ENCODE data around the gene THOP1.
"Not testable (repeated sequence)": the region's sequence is repeated elsewhere in the genome, so short reads cannot be mapped to it uniquely, and the experiment has no call there.

Gene THOP1

GRCh38 chr19:2782936-2783780, 2.1 kb upstream of the THOP1 start, which contains the start of gene SGTA:
TSS of gene SGTA (minus strand) at chr19:2783273. CDS start at chr19:2769068, 14,205 bp downstream.
- DNase-seq = peak; percentile 95 to 96

- DNase-seq = no peak
Observed at GRCh38 chr19:2783781-2784145, 1.5 kb upstream of the THOP1 start.

GRCh38 chr19:2787115-2787514, 1.8 kb downstream of the THOP1 start:
- DNase-seq = no peak

DNA sequence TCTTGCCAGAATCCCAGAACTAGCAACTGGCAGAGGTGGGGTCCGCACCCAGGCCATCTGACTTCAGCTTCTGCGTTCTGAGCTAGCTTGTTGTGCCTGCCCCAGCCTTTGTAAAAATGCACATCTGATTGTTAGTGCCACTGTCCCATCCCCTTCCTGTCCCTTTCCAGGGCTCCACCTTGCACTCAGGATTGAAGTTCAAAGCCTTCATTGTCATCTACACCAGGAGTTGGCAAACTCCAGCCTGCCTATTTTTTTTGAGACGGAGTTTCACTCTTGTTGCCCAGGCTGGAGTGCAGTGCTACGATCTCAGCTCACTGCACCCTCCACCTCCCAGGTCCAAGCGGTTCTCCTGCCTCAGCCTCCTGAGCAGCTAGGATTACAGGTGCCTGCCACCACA, 2.9 kb downstream of the THOP1 start:
- no peak for DNase-seq

GRCh38 chr19:2790194-2790556, 4.9 kb downstream of the THOP1 start:
- DNase-seq = no peak

DNA sequence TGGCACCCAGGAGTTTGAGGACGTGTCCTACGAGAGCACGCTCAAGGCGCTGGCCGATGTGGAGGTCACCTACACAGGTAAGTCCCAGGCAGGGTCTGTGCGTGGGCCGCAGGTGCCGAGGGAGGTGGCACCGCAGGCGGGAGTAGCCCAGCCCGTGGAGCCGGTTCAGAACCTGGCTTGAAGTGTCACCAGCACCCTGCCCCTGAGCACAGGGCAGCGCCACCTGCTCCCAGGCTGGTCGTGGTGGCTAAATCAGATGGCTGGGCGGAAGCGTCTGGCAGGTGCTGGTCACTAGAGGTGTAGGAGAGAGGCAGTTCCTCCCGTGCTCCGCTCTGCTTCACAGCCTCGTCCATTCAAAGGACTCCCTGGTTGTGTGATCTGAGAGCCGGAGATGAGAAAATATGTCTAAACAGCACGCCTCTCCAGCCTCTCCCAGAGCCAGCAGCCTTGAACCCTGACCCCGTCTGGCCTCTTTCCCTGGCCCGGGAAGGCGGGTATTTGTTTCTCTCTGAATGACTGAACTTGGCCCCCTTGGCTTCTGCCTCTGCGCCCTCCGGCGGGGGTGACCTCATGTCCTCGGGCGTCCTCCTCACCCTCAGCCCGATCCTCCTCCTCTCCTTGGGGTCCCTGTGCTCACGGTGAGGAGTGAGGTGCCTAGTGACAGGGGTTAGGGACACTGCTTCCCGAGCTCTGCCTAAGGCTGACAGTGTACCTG, 5.4 kb downstream of the THOP1 start:
- DNase-seq = no peak

- DNase-seq = no peak
Observed at GRCh38 chr19:2791440-2791839, 6.1 kb downstream of the THOP1 start.

- no peak for DNase-seq
Observed at GRCh38 chr19:2791876-2792275, 6.6 kb downstream of the THOP1 start.

DNA sequence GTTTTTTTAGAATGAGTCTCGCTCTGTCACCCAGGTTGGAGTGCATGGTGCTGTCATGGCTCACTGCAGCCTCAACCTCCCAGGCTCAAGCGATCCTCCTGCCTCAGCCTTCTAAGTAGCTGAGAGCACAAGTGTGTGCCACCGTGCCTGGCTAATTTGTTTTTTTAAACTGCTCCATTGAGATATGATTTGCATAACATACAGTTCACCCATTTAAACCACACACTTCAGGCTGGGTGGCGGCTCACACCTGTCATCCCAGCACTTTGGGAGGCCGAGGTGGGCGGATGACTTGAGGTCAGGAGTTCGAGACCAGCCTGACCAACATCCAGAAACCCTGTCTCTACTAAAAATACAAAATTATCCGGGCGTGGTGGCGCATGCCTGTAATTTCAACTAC, 7.4 kb downstream of the THOP1 start:
- DNase-seq = not testable (repeated sequence)

- DNase-seq = no peak
Observed at GRCh38 chr19:2793126-2793525, 7.8 kb downstream of the THOP1 start.

- DNase-seq = no peak
Observed at GRCh38 chr19:2793577-2793976, 8.3 kb downstream of the THOP1 start.

- DNase-seq = no peak
Observed at GRCh38 chr19:2795827-2796658, 10.7 kb downstream of the THOP1 start.

DNA sequence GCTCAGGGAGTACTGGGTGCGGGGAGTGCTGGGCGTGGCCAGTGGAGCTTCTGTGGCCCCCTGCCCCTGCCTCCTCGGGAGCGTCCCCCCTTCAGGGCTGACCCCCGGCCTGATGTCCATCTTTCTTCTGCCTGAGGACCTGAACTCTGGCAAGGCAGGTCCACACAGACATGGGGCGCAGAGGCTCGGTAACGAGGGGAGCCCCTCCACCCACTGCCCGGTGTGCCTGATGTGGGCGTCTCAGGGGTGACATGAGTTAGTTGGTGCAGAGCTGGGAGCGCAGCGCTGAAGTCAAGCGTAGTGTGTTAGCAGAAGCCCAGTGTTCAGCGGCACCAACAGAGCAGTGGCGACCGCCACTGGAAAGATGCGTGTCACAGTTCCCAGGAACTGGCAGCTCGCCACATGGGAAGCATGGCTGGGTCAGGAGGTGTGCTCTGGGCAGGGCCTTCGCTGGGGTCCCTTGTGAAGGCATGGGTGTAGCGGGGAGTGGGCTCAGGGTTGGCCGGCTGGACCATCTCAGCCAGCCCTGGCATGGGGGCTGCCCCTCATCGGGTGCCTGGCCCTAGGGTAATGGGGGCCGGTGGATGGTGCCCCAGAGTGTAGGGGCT, 11.5 kb downstream of the THOP1 start:
- no peak for DNase-seq

DNA sequence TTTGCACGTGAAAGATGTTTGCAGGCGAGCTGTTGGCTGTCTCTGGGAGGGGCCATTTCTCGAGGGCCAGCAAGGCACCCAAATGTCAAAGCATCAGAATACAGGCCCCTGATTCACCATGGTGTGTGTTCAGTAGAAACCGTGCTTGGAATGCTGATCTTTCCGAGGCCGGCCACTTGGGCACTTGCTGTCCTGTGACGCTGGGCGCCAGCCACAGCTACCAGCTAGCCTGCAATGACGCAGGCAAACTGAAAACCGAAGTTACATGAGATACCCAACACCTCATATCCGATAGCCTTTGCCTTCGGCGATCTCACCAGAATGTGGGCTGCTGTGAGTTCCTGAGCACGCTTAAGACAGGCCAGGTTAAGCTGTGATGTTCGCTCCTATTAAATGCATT, 12.0 kb downstream of the THOP1 start:
- DNase-seq = no peak

- DNase-seq = no peak
Observed at GRCh38 chr19:2798158-2798685, 12.9 kb downstream of the THOP1 start.

DNA sequence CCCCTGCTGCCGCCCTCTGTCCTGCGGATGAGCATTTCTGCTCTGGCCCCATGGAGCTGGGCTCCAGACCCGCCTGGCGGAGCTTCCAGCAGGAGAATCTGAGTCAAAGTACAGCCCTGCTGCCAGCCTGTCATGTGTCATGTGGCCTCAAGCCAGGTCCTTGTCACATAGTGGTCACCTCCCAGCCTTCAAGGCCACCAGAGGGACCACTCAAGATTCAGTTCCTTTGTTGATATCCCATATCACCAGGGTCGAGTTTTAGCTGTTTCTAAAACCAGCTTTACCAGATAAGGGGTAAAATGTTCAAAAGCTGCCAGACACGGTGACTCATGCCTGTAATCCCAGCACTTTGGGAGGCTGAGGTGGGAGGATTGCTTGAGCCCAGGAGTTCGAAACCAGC, 13.4 kb downstream of the THOP1 start:
- no peak for DNase-seq

- no peak for DNase-seq
Observed at GRCh38 chr19:2799273-2800020, 14.1 kb downstream of the THOP1 start.

DNA sequence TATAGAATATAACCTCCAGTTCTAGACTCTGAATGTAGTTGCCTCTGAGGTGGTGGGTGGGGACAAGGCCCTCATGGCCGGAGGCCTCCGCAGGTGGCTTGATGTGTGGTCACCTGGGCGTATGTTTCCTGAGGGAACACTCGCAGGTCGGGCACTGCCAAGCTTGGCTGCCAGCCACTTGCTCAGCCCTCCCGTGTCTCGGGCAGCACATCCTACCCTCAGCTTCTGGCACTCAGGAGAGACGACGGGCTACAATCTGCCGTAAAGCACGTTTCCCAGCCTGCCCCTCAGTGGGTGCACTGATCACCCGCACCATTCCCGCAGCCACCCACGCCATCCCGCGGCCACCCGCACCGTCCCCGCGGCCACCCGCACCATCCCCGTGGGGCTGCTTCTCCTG, 15.2 kb downstream of the THOP1 start:
- DNase-seq = no peak

- no peak for DNase-seq
Observed at GRCh38 chr19:2802826-2803225, 17.5 kb downstream of the THOP1 start.

GRCh38 chr19:2803486-2804155, 18.3 kb downstream of the THOP1 start:
- no peak for DNase-seq
